ENCODE data around the gene VAV2. TPM values are rescaled to one million over a fixed set of nuclear protein-coding genes. Genes with fewer than 3 reads are reported as not detected.

VAV2 gene
- total RNA-seq, 3 donors from 2014 or later, result 29.4 to 34.8 (median 34.5) TPM

GRCh38 chr9:133761641-133762248, 230.4 kb downstream of the VAV2 start:
- DNase-seq (no peak), ATAC-seq (no peak)
- no peak for TF ChIP-seq CTCF (IDR thresholded peaks at IDR 0.05)
- no peaks in the 10 kb centered on the region for H3K9me3 ChIP-seq
- intact Hi-C loops (cut with DNase I, micrococcal nuclease), result no loop called here
- H3K4me3 ChIP-seq, result no peak overlapping the region
- no peaks in the 10 kb centered on the region for H3K4me1 ChIP-seq (ENCODE audit: low read depth)
- H3K36me3 ChIP-seq (ENCODE audit: low read depth), result no peaks in the 10 kb centered on the region

GRCh38 chr9:133760713-133761290, 231.3 kb downstream of the VAV2 start:
- TF ChIP-seq CTCF (IDR thresholded peaks at IDR 0.05), result no peak
- intact Hi-C loops (cut with DNase I, micrococcal nuclease), result no loop called here
- no peaks in the 10 kb centered on the region for H3K4me1 ChIP-seq (ENCODE audit: low read depth)
- no peaks in the 10 kb centered on the region for H3K36me3 ChIP-seq (ENCODE audit: low read depth)
- DNase-seq, result no peak
- H3K9me3 ChIP-seq, result no peaks in the 10 kb centered on the region
- H3K4me3 ChIP-seq, result no peak overlapping the region
- ATAC-seq, result no peak

GRCh38 chr9:133759946-133760345, 232.2 kb downstream of the VAV2 start:
- ATAC-seq (no peak), DNase-seq (no peak)
- Histone ChIP-seq H3K9me3 (no peaks in the 10 kb centered on the region), H3K4me3 (no peak overlapping the region), H3K4me1 (ENCODE audit: low read depth) (no peaks in the 10 kb centered on the region), H3K36me3 (ENCODE audit: low read depth) (no peaks in the 10 kb centered on the region)
- TF ChIP-seq CTCF (IDR thresholded peaks at IDR 0.05), result no peak
- intact Hi-C loops (cut with DNase I, micrococcal nuclease), result no loop called here

- DNase-seq (peak in 1 of 3 donors; percentile 30), ATAC-seq (peak; percentile 46)
- Histone ChIP-seq H3K9me3 (no peaks in the 10 kb centered on the region), H3K36me3 (ENCODE audit: low read depth) (no peaks in the 10 kb centered on the region), H3K4me1 (ENCODE audit: low read depth) (no peaks in the 10 kb centered on the region), H3K4me3 (no peak overlapping the region)
- TF ChIP-seq CTCF (IDR thresholded peaks at IDR 0.05), result no peak
- intact Hi-C loops (cut with DNase I, micrococcal nuclease), result no loop called here
Measured at GRCh38 chr9:133759146-133759900, 232.8 kb downstream of the VAV2 start.

- ATAC-seq (no peak), DNase-seq (no peak)
- Histone ChIP-seq H3K36me3 (ENCODE audit: low read depth) (no peaks in the 10 kb centered on the region), H3K9me3 (no peaks in the 10 kb centered on the region), H3K4me1 (ENCODE audit: low read depth) (no peaks in the 10 kb centered on the region), H3K4me3 (no peak overlapping the region)
- intact Hi-C loops (cut with DNase I, micrococcal nuclease), result no loop called here
- TF ChIP-seq CTCF (IDR thresholded peaks at IDR 0.05), result no peak
Measured at GRCh38 chr9:133758228-133758627, 233.9 kb downstream of the VAV2 start.
